Ascending aorta (tissue), 1 donor: ENCODE measurements around the gene DIS3L. TPM values are rescaled to one million over a fixed set of nuclear protein-coding genes. Genes with fewer than 3 reads are reported as not detected.

Source experiments
- total RNA-seq: library from RNA; depleted of rRNA; stranded (reverse); fragments of >200 nt; gene quantifications from one replicate; pipeline ENCODE4 v1.1.0, GENCODE V29; 2016

DIS3L gene
- total RNA-seq, 1 donor from 2014 or later, result 10.3 TPM

Other genes starting within 250 kb of the DIS3L start
- gene MEGF11, start 39.8 kb upstream of the DIS3L start, total RNA-seq, result not detected
- gene TIPIN, start 63.1 kb downstream of the DIS3L start, total RNA-seq, result 6.1 TPM
- 21.2 TPM for gene MAP2K1, start 93.3 kb downstream of the DIS3L start, total RNA-seq
- 3.7 TPM for gene SNAPC5, start 204.2 kb downstream of the DIS3L start, total RNA-seq
- 2,799 TPM for gene RPL4, start 211.3 kb downstream of the DIS3L start, total RNA-seq
- 2.3 TPM for gene ZWILCH, start 211.8 kb downstream of the DIS3L start, total RNA-seq